ENCODE data around the gene ZER1. TPM values are rescaled to one million over a fixed set of nuclear protein-coding genes. Genes with fewer than 3 reads are reported as not detected.

ZER1 gene
- total and polyA plus RNA-seq, 2 of the 8 experiments (the other 6 are each of a cell fraction or from before 2014, with no cell fraction given) = 20.5 to 26.6 TPM

- TF ChIP-seq POU5F1 (IDR thresholded peaks at IDR 0.05; ENCODE audit: low read depth, low read length) (no peak), JUN (IDR thresholded peaks at IDR 0.05; ENCODE audit: low read depth, low read length) (no peak), RAD21 (IDR thresholded peaks at IDR 0.05 in 1 of 2, conservative IDR thresholded peaks at IDR 0.05 in 1 of 2; ENCODE audit: low read depth in 2 of 2, low read length in 2 of 2) (no peak), TAF1 (IDR thresholded peaks at IDR 0.05; ENCODE audit: low read depth, low read length) (no peak), CHD7 (IDR thresholded peaks at IDR 0.05; ENCODE audit: insufficient replicate concordance, low read length) (no peak), NRF1 (IDR thresholded peaks at IDR 0.05; ENCODE audit: low read depth, low read length) (no peak)
Measured at GRCh38 chr9:128765499-128765898, 6.2 kb downstream of the ZER1 start (continued).
